Jurkat, Clone E6-1 (cell line): ENCODE data around the gene MYH11. TPM values are rescaled to one million over a fixed set of nuclear protein-coding genes. Genes with fewer than 3 reads are reported as not detected.
A peak's percentile ranks its signal among the peaks of the same experiment; 100 is the strongest.

Source experiments
- DNase-seq: peaks from one replicate; pipeline ENCODE4 v3.0.0-alpha.2; 2011; ENCODE audit warnings: low read depth, low spot score
- H3K4me3 ChIP-seq: 2 replicates; pipeline ENCODE4 v1.5.1; 2011; ENCODE audit warnings: mild to moderate bottlenecking, low read length, control low read depth, moderate library complexity
- polyA plus RNA-seq: library from polyadenylated mRNA; unstranded; fragments of >200 nt; gene quantifications from one replicate; pipeline ENCODE4 v1.2.1, GENCODE V29; 2012; ENCODE audit warnings: missing spikeins; ENCODE audit not compliant: insufficient read length, insufficient read depth

The MYH11 gene
- polyA plus RNA-seq: 0.38 TPM

DNA sequence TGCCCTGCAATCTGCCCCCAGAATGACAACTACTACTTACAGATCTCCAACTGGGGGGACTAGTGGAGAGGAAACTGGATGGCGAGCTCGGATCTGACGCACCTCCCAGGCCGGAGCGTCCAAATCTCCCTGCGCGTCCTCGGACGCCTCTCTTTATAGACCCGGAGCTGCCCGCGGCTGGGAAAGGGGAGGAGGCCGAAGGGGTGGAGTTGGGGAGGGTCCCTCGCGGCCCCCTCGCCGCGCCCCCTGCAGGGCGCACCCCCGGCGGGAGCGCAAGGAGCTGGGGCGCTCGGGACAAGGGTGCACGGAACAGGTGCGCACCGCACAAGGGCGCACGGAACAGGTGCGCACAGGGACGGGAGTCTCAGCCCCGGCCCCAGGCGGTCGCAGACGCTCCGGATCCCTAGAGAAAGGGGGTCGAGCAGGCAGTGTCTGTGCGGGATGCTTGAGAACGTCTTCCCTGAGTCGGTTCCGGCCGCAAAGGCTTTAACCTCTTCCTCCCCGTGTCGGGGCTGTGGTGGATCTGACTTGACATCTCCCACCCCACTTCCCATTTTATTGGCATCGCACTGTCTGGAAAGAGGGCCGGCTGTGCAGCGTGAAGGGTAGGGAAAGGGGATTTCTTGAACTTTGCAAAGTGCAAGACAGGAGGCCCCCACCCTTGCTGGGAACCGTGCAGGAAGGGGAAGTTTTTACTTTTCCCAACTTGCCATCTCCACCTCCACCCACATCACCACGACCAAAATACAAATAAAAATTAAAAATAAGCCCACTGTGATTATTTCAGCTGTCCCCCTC lies at the start of gene MYH11:
TSS of gene MYH11 (minus strand) at position 128 of the 798 bp plus-strand sequence. CDS start 18,776 bp downstream, outside the sequence.
- H3K4me3 ChIP-seq: no peak within 1 kb of the TSS
- no peak for DNase-seq

DNA sequence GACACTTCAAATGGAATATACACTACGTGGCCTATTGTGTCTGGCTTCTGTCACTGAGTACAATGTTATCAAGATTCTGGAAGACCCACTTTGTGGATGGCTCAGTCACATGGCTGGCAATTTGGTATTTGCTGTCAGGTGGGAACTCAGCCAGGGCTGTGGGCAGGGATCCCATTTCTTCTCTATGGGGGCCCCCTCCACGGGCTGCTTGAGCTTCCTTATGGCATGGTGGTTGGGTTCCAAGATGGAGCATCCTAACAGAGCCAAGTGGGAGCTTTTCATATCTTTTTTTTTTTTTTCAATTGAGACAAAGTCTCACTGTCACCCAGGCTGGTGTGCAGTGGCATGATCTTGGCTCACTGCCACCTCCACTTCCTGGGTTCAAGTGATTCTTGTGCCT lies 49.6 kb upstream of the MYH11 start:
- no peak for DNase-seq
- no peak overlapping the region for H3K4me3 ChIP-seq

DNA sequence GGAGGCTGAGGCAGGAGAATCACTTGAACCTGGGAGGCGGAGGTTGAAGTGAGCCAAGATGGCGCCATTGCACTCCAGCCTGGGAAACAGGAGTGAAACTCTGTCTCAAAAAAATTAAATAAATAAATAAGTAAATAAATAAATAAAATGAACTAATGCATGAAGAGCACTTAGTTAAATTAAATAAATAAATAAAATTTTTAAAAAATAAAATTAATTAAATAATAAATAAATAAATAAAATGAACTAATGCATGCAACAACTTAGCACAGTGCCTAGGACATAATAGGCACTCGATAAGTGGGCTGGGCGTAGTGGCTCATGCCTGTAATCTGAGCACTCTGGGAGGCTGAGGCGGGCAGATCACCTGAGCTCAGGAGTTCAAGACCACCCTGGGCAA lies 47.1 kb upstream of the MYH11 start:
- no peak overlapping the region for H3K4me3 ChIP-seq
- no peak for DNase-seq

DNA sequence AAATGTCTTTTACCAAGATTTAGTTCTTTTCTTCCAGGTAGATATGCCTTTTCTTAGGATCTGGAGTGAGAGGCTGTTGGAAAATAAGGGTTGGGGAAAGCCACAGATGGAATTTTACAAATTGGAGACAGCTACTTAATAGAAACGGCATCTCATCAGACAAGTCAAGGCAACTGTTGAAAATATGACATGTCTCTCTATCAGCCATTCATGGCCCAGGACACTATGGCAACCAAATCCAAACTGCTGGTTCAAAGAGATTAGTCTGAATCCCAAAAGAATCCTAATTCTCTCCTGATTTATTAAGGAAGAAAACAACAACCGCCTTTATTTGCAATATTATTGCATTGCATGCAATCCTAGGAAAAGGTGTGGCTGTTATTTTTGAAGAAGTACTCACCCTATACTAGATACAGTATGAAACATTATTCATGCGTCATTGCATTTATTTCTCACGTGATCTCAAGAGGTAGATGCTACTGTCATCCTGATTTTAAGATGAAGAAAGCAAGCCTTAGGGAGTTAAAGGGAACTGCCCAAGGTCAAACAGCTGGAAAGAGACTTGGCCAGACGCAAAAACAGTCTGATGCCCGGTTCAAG lies 44.2 kb upstream of the MYH11 start:
- H3K4me3 ChIP-seq: no peak overlapping the region
- DNase-seq: no peak

DNA sequence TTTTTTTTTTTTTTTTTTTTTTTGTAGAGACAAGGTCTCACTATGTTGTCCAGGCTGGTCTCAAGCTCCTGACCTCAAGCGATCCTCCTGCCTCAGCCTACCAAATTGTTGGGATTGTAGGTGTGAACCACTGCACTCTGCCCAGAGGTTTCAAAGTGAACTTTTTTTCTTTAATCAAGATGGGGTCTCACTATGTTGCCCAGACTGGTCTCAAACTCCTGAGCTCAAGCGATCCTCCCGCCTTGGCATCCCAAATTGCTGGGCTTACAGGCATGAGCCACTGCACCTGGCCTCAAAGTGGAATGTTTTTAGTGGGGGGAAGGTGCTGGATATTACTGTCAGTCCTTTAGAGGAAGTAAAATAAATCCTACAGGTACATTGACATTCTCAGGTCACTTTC lies 43.5 kb upstream of the MYH11 start:
- no peak for DNase-seq
- H3K4me3 ChIP-seq: no peak overlapping the region

DNA sequence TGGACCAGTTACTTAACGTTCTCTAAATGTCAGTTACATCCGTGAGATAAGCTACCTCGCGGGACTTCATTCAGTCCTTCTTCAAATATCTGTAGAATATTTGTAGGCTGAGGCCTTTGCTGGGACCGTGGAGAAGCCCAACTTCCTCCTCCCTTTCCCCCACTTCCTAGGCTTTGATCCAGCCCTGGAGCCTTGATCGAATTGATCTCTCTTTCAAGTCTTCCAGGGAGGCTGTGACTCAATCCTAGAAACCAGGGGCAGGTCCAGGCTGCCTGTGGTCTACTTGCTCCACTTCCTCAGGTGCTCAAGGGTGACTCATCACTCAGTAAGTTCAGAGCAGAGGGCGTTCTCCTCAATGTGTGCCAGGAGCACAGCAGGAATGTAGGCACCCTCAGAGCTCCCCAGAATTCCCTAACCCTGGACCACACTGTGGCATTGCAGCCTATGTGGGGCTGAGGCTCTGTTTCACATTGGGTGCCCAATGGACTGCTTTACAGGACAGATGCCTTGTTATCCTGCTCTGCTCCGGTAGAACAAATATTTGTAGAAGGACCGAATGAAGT lies 42.8 kb upstream of the MYH11 start:
- DNase-seq: no peak

DNA sequence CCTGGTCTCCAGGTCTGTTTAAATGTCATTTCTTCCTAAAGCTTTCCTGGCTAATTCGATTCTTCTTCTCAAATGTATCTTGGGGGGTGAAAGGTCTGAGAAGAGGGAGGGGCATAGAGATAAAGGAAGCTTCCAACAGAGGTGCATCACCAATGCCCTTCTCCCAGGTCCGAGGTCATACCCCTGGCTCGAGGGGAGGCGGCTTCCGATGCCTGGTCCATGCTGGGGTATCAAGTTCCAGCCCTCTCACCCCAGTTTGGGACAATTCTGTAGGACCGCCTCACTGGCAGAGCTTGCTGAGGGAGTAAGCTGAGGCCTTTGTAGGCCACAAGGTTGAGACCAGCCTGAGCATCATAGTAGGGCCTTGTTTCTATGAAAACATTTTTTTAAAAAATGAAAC lies 41.8 kb upstream of the MYH11 start:
- DNase-seq: no peak
- H3K4me3 ChIP-seq: no peak overlapping the region

More for the DNA sequence above, 42.8 kb upstream of the MYH11 start:
- no peak overlapping the region for H3K4me3 ChIP-seq

DNA sequence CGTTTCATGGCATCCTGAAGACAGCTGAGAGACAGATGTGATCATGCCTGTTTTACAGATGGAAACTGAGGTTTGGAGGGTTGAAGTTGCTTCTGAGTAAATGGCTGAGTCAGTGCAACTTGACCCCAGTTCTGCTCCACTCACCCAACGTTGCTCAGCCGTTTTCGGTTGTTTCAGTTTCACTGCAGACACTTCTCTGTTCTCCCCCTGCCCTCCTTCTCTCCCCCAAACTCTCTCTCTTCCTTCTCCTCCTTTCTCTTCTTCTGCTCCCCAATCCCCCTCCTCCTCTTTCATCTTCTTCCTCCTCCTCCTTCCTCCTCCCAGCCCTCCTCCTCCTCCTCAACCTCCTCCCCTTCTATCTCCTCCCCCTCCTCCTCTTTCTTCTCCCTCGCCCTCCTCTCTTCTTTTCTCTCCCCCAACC lies 41.0 kb upstream of the MYH11 start:
- DNase-seq: no peak
- H3K4me3 ChIP-seq: no peak overlapping the region

DNA sequence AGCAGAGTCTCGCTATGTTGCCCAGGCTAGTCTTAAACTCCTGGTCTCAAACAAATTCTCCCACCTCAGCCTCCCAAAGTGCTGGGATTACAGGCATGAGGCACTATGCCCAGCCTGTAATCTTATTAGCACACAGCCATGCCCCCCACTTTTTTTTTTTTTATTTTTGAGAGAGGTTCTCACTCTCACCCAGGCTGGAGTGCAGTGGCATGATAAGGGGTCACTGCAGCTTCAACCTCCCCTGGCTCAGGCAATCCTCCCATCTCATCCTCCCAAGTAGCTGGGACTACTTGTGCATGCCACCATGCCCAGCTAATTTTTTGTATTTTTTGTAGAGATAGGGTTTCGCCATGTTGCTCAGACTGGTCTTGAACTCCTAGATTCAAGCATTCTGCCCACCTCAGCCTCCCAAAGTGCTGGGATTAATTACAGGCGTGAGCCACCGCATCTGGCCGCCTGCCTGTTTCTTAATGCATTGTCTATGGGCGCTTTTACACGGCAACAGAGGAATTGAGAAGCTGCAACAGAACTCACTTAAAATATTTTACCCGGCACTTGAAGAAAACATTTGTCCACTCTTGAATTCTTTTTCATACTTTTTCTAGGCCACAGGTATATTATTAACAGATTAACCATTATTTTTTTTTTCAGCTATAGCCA lies 40.4 kb upstream of the MYH11 start:
- DNase-seq: no peak

DNA sequence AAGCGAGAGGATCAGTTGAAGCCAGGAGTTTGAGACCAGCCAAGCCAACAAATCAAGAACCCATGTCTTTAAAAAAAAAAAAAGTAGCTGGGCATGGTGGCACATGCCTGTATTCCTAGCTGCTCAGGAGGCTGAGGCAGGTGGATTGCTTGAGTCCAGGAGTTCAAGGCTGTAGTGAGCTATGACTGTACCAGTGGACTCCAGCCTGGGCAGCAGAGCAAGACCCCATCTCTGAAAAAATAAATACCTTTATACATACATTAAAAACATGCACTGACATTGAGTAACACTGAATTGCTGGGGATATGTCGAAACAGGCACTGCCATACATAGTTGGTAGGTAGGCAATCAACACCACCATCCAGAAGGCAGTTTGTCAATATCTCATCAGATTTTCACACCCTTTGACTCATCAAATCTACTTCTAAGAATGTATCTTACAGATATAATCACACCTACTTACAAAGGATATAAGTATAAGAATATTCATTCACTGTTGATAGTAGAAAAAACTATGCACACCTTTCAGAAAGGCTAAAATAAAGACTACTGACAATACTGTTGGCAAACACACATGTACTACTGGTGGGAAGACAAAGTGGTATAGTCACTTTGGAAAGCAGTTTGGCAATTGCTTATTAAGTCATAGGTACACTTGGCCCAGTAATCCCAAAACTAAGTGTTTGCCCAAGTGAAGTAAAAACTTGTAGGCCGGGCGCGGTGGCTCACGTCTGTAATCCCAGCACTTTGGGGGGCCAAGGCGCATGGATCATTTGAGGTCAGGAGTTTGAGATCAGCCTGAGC lies 37.9 kb upstream of the MYH11 start:
- DNase-seq: no peak
- no peak overlapping the region for H3K4me3 ChIP-seq

More for the DNA sequence above, 40.4 kb upstream of the MYH11 start:
- no peak overlapping the region for H3K4me3 ChIP-seq

DNA sequence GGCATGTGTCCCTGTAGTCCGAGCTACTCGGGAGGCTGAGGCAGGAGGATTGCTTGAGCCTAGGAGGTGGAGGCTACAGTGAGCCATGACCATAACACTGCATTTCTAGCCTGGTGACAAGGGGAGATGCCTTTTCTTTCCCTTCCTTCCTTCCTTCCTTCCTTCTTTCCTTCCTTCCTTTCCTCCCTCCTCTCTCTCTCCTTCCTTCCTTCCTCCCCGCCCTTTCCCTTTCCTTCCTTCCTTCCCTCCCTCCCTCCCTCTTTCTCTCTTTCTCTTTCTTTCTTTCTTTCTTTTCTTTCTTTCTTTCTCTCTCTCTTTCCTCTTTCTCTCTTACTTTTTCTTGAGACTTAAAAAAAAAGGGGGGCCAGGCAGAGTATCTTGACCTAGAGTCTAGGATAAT lies 34.7 kb upstream of the MYH11 start:
- no peak overlapping the region for H3K4me3 ChIP-seq
- DNase-seq: no peak

DNA sequence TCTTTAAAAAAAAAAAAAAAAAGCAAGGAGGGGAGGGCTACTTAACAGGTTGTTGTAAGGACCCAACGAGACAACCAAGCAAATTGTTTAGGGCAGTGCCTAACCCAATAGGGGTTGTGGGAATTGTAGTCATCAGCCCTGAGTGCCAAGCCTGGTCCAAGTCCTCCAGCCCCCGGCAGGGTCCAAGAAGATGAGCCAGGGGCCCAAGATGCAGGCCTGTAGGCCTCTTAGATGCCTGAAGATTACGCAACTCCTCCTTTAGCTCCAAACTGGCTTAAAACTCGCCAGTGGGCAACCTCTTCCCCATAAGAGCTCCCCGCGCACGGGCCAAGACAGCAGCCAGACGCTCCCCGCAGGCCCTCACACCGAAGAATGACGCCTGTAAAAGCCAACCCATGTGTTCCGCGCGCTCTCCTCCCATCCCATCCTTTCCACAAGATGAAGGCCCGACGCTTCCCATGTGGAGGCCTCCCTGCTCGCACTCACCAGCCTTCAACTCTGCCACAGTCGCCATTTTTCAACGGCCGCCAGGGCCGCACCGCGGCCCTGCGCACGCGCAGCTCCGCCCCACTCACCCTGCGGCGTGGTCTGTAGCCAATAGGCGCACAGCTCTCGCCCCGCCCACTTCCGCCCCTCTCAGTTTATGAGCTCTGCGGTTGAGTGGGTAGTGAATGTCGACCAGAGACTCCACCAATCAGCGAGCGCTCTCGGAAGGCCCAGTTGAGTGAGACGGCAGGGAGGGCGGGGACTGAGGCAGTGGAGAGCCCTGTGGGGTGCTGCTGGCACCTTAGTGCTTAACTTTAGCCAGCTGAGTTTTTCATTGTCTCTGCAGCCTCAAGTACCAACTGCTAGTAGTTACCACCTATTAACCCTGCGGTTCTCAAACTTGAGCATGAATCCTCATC lies 31.5 kb upstream of the MYH11 start, which contains the start of gene CEP20:
TSS of gene CEP20 (minus strand) at position 532 of the 905 bp plus-strand sequence. CDS start at position 514, 18 bp downstream.
- H3K4me3 ChIP-seq: peak within 1 kb of the TSS; percentile 99
- peak; percentile 99 for DNase-seq

DNA sequence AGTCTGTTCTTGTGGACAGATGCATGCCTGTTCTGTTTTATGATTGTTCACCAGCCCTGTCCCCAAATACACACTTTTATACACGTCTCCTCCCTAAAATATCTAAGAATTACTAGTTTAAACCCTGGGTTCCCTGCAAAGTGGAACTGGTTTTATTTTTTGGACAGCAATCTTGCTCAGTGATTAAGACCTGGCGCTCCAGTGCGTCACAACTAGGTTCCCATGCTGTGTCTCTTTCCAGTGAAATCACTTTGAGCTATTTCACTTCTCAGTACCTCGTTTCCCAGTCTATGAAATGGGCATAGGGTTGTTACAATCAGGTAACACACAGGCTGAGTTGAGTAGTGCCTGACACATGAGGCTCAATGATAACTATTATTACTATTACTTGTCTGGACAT lies 30.5 kb upstream of the MYH11 start:
- peak overlapping the region; percentile 99 for H3K4me3 ChIP-seq
- no peak for DNase-seq

DNA sequence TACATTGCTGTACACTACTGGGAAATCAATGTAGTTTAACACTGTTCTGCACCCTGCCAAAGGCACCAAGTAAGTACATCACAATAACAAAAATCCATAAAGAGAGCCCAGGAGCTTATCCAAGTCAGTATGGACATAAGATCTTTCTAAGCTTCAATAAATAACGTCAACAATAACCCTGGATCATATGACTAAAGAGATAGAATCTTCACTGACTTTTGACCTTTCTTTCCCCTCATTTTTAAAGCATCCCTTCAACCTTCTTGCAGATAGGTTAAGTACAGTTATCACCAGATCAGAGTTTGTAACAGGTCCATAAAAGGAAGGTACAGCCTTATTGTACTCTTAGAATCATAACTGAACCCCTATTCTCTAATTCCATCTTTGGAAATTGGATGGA lies 29.2 kb upstream of the MYH11 start:
- DNase-seq: no peak
- H3K4me3 ChIP-seq: no peak overlapping the region

DNA sequence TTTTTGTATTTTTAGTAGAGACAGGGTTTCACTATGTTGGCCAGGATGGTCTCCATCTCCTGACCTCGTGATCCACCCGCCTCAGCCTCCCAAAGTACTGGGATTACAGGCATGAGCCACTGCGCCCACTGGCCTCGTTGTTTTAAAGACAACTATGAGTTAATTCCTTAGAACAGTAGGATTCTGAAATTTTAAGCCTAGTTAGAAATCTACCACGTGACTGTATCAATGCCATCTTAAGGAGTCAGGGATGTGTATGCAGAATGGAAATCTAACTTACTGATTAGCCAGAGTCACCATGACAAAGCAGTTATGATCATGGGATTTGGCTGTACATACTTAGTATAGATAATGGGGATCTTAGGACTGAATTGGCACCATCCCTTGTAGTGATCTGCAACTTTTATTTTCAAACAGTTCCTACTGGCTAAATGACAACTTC lies 28.8 kb upstream of the MYH11 start:
- no peak for DNase-seq
- H3K4me3 ChIP-seq: no peak overlapping the region

DNA sequence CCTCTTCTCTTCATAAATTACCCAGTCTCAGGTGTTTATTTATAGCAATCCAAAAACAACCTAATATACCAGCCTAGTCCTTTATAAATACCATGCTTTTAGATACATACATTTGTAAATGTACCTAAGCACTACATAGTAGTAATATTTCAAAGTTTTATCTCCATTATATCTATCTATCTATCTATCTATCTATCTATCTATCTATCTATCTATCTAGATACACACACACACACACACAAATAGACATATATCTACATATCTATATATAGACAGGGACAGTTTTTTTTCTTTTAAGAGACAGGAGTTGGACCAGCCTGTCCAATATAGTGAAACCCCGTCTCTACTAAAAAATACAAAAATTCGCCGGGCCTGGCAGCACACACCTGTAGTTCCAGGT lies 25.7 kb upstream of the MYH11 start:
- no peak overlapping the region for H3K4me3 ChIP-seq
- DNase-seq: no peak

DNA sequence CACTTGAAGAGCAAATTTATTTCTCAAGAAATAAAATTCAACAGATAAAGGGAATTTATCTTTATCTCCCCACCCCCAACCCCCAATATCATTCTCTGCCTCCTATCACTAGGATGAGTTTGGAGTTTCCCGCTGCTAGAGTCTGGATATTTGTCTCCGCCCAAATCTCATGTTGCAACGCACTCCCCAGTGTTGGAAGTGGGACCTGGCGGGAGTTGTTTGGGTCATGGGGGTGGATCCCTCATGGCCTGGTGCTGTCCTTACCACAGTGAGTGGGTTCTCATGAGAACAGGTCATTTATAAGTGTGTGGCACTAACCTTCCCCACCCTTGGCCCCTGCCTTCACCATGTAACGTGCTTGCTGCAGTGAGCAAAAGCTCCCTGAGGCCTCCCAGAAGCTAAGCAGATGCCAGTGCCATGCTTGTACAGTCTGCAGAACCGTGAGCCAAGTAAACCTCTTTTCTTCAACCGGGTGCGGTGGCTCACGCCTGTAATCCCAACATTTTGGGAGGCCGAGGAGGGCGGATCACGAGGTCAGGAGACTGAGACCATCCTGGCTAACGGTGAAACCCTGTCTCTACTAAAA lies 25.1 kb upstream of the MYH11 start:
- no peak overlapping the region for H3K4me3 ChIP-seq
- no peak for DNase-seq
